K562 (cell line): ENCODE measurements around the gene SLC1A7. TPM values are rescaled to one million over a fixed set of nuclear protein-coding genes. Genes with fewer than 3 reads are reported as not detected.
A peak's percentile ranks its signal among the peaks of the same experiment; 100 is the strongest.

Source experiments
- ADNP ChIP-seq: fragments of 200-800 bp; sonication (Bioruptor generic); IDR thresholded peaks from 2 replicates; pipeline ENCODE4 v1.6.1; 2016; ENCODE audit warnings: missing genetic modification characterization, missing compliant biosample characterization
- CHCHD3 ChIP-seq: fragments of 250-450 bp; sonication (Bioruptor Pico); IDR thresholded peaks from 2 replicates; pipeline ENCODE4 v2.1.2; 2022; ENCODE audit warnings: mild to moderate bottlenecking
- CTCFL ChIP-seq: IDR thresholded peaks from 2 replicates; pipeline ENCODE4 v1.6.1; 2011; ENCODE audit warnings: borderline replicate concordance, low read depth, mild to moderate bottlenecking, moderate library complexity, low read length; ENCODE audit not compliant: insufficient read depth, poor library complexity, severe bottlenecking
- EHMT2 ChIP-seq: fragments of 450-650 bp; IDR thresholded peaks from 2 replicates; pipeline ENCODE4 v1.6.1; 2018; ENCODE audit warnings: antibody characterized with exemption
- EWSR1 ChIP-seq: fragments of 450-650 bp; IDR thresholded peaks from 2 replicates; pipeline ENCODE4 v1.6.1; 2018; ENCODE audit warnings: borderline replicate concordance, mild to moderate bottlenecking, low read depth, moderate library complexity; ENCODE audit not compliant: partially characterized antibody
- HDAC2 ChIP-seq: fragments of 450-650 bp; IDR thresholded peaks from 2 replicates; pipeline ENCODE4 v1.6.1; 2016; ENCODE audit warnings: mild to moderate bottlenecking
- KDM5B ChIP-seq: fragments of 200-600 bp; sonication (generic); IDR thresholded peaks from 2 replicates; pipeline ENCODE4 v1.6.1; 2012; ENCODE audit warnings: low read depth, mild to moderate bottlenecking, moderate library complexity, low read length, control low read depth, inconsistent platforms; ENCODE audit not compliant: insufficient replicate concordance
- SUPT5H ChIP-seq: fragments of 450-650 bp; IDR thresholded peaks from 2 replicates; pipeline ENCODE4 v1.6.1; 2016
- TRIM25 ChIP-seq: fragments of 450-650 bp; IDR thresholded peaks from 2 replicates; pipeline ENCODE4 v1.7.0; 2016; ENCODE audit warnings: borderline replicate concordance
- TRIM28 ChIP-seq: fragments of 450-650 bp; IDR thresholded peaks from 2 replicates; pipeline ENCODE4 v1.6.1; 2017
- U2AF2 ChIP-seq: fragments of 200-400 bp; formaldehyde crosslinking; optimal IDR thresholded peaks from 2 replicates; pipeline ENCODE3; 2017; ENCODE audit warnings: low read depth, mild to moderate bottlenecking, low read length
- ZBTB43 ChIP-seq: sonication (generic); formaldehyde crosslinking; IDR thresholded peaks from 2 replicates; pipeline ENCODE4 v1.8.0; 2023; ENCODE audit warnings: mild to moderate bottlenecking, missing genetic modification reagents
- ZFPM2 ChIP-seq: fragments of 250-450 bp; sonication (Bioruptor Pico); IDR thresholded peaks from 2 replicates; pipeline ENCODE4 v1.5.1; 2022; ENCODE audit warnings: mild to moderate bottlenecking
- ZFX ChIP-seq: sonication (generic); formaldehyde crosslinking; IDR thresholded peaks from 2 replicates; pipeline ENCODE4 v1.8.0; 2022; ENCODE audit warnings: mild to moderate bottlenecking, missing genetic modification reagents, moderate library complexity
- ZKSCAN8 ChIP-seq: fragments of 200-800 bp; sonication (Bioruptor generic); IDR thresholded peaks from 2 replicates; pipeline ENCODE4 v1.6.1; 2016; ENCODE audit warnings: missing genetic modification characterization, missing compliant biosample characterization
- ZMIZ1 ChIP-seq, 2 experiments: fragments of 150-350 bp in 1 of 2; IDR thresholded peaks; 2 replicates each; pipeline ENCODE4 v1.6.1; 2012 to 2016; ENCODE audit warnings: low read depth in 2 of 2, low read length in 2 of 2, mild to moderate bottlenecking in 1 of 2, moderate library complexity in 1 of 2
- ZNF175 ChIP-seq: fragments of 200-800 bp; sonication (Bioruptor generic); IDR thresholded peaks from 2 replicates; pipeline ENCODE4 v1.6.1; 2016; ENCODE audit warnings: low read depth, mild to moderate bottlenecking, missing genetic modification characterization, missing compliant biosample characterization
- ZNF217 ChIP-seq: sonication (generic); formaldehyde crosslinking; IDR thresholded peaks from 2 replicates; pipeline ENCODE4 v1.8.0; 2022; ENCODE audit warnings: mild to moderate bottlenecking, missing genetic modification reagents
- ZNF253 ChIP-seq: fragments of 250-450 bp; sonication (Bioruptor Pico); conservative IDR thresholded peaks from 2 replicates; pipeline ENCODE4 v1.6.1; 2021; ENCODE audit warnings: mild to moderate bottlenecking
- ZNF76 ChIP-seq: fragments of 250-450 bp; sonication (Bioruptor Pico); IDR thresholded peaks from 2 replicates; pipeline ENCODE4 v1.4.0; 2020; ENCODE audit warnings: mild to moderate bottlenecking, moderate library complexity, borderline replicate concordance
- ZNF79 ChIP-seq: fragments of 250-450 bp; sonication (Bioruptor Pico); IDR thresholded peaks from 2 replicates; pipeline ENCODE4 v1.4.0; 2020; ENCODE audit warnings: low read depth, mild to moderate bottlenecking, moderate library complexity
- polyA plus RNA-seq, 8 experiments: library from polyadenylated mRNA; depleted of rRNA in 4 of 8; stranded (reverse) in 5 of 8; unstranded in 3 of 8; fragments of >200 nt; fragmentation: Nextera tagmentation in 2 of 8; fragmentation: Illumina TruSeq in 1 of 8; extraction: Ambion mirVana in 2 of 8; extraction: Trizol in 1 of 8; gene quantifications; 2 replicates each; pipeline versions ENCODE4 v1.2.1 to v1.2.3, GENCODE V29; 2011 to 2014; ENCODE audit warnings: inconsistent platforms in 1 of 8, missing spikeins in 1 of 8
- total RNA-seq, 7 experiments: library from RNA; depleted of rRNA in 6 of 7; stranded (reverse); fragments of >200 nt in 6 of 7; fragmentation: Illumina TruSeq in 2 of 7; extraction: Trizol in 2 of 7; gene quantifications; 2 replicates each; pipeline versions ENCODE4 v1.2.1 to v1.2.3, GENCODE V29; 2011 to 2021; ENCODE audit warnings: low replicate concordance in 1 of 7

The SLC1A7 gene
- total and polyA plus RNA-seq, 9 of the 15 experiments (the other 6 are each of a cell fraction or from before 2014, with no cell fraction given), result 0.07 TPM; not detected in 8

- TF ChIP-seq TRIM28 (no peak), ZNF79 (CRISPR knock-in tag) (no peak), ZFX (CRISPR knock-in tag) (no peak), CHCHD3 (CRISPR knock-in tag) (no peak), SUPT5H (no peak), ZMIZ1 (IDR thresholded peaks at IDR 0.05; ENCODE audit: low read depth in 2 of 2, low read length in 2 of 2) (no peak), ZFPM2 (CRISPR knock-in tag) (no peak), U2AF2 (no peak), KDM5B (no peak), HDAC2 (peak; percentile 25; the same call in 1 of the 2 replicates), ZBTB43 (CRISPR knock-in tag) (no peak), ZNF175 (CRISPR knock-in tag) (no peak), ZNF76 (CRISPR knock-in tag) (no peak), EWSR1 (no peak), ADNP (tag) (peak; percentile 81), ZNF253 (CRISPR knock-in tag) (no peak), EHMT2 (no peak), ZKSCAN8 (CRISPR knock-in tag) (peak; percentile 90; the same call in 1 of the 2 replicates), ZNF217 (CRISPR knock-in tag) (no peak), CTCFL (no peak), TRIM25 (no peak)
- TF ChIP-seq, all 486 proteins: peak for 10
Measured at GRCh38 chr1:53140451-53140850, 2.0 kb downstream of the SLC1A7 start (continued).
